ENCODE results near the gene KCTD5.

- TF ChIP-seq POLR2A (IDR thresholded peaks at IDR 0.05; ENCODE audit: low read depth, low read length) (no peak), POLR2AphosphoS5 (IDR thresholded peaks at IDR 0.05; ENCODE audit: low read depth, low read length) (no peak), SPI1 (IDR thresholded peaks at IDR 0.05; ENCODE audit: low read depth, low read length) (no peak), PAX5 (IDR thresholded peaks at IDR 0.05; ENCODE audit: insufficient read depth, low read length, severe bottlenecking) (no peak)
Observed at GRCh38 chr16:2720064-2720457, 37.7 kb downstream of the KCTD5 start, which contains the start of gene PRSS27.
